Calu3 (cell line): ENCODE data around the gene PCP4L1. TPM values are rescaled to one million over a fixed set of nuclear protein-coding genes. Genes with fewer than 3 reads are reported as not detected.

ENCODE experiments used
- BruUV-seq: library from RNA; stranded (reverse); fragments of 400-500 nt; replicated peaks from 2 replicates; lab custom pipeline; 2021; lab: Mats Ljungman, UMichigan
- CTCF ChIA-PET: fragments of 300-600 bp; sonication (Branson Sonifier 250); formaldehyde crosslinking; loops from one replicate; lab custom pipeline; 2022; ENCODE audit warnings: antibody characterized with exemption; lab: Charles Lee
- DNase-seq: peaks from one replicate; pipeline ENCODE4 v3.0.0; 2022
- H3K27ac Mint-ChIP-seq: one replicate; pipeline ENCODE4 v1.8.0; 2022; ENCODE audit warnings: mixed read lengths; ENCODE audit not compliant: unreplicated experiment
- H3K27me3 Mint-ChIP-seq: one replicate; pipeline ENCODE4 v1.8.0; 2022; ENCODE audit warnings: mixed read lengths; ENCODE audit not compliant: unreplicated experiment
- H3K36me3 Mint-ChIP-seq: one replicate; pipeline ENCODE4 v1.8.0; 2022; ENCODE audit warnings: mild to moderate bottlenecking, moderate library complexity, mixed read lengths; ENCODE audit not compliant: insufficient read depth, unreplicated experiment
- H3K4me1 Mint-ChIP-seq: one replicate; pipeline ENCODE4 v1.8.0; 2022; ENCODE audit warnings: mild to moderate bottlenecking, low read depth, mixed read lengths; ENCODE audit not compliant: unreplicated experiment
- H3K4me3 Mint-ChIP-seq: one replicate; pipeline ENCODE4 v1.8.0; 2022; ENCODE audit warnings: mild to moderate bottlenecking, low read depth, moderate library complexity, mixed read lengths; ENCODE audit not compliant: unreplicated experiment
- H3K9me3 Mint-ChIP-seq: one replicate; pipeline ENCODE4 v1.8.0; 2022; ENCODE audit warnings: low read depth, mixed read lengths; ENCODE audit not compliant: unreplicated experiment
- CTCF ChIP-seq: fragments of 200-600 bp; IDR thresholded peaks from one replicate; pipeline ENCODE4 v1.8.0; 2022; ENCODE audit warnings: antibody characterized with exemption; ENCODE audit not compliant: unreplicated experiment
- intact Hi-C: fragments of 100-400 bp; cut with micrococcal nuclease; formaldehyde crosslinking; loops from one replicate; pipeline ENCODE4 v1.10.0; 2022; ENCODE audit not compliant: unreplicated experiment
- total RNA-seq: library from RNA; stranded (reverse); gene quantifications from 2 replicates; pipeline ENCODE4 v1.2.3, GENCODE V29; 2022

Gene PCP4L1
- total RNA-seq, 1 experiment from 2014 or later: not detected

- intact Hi-C loops: no loop called here
- no peak for TF ChIP-seq CTCF
- CTCF ChIA-PET: interaction anchor here (0.7 to 1.0 kb wide), 2 partner anchors 15 to 157 kb away, joined by 5 to 6 read pairs; partner anchors contain the start of gene NDUFS2
- Mint-ChIP-seq H3K27me3 (peaks cover 32% of the 10 kb centered on the region), H3K4me3 (no peak overlapping the region), H3K27ac (no peak overlapping the region), H3K4me1 (peaks cover 9% of the 10 kb centered on the region), H3K9me3 (no peaks in the 10 kb centered on the region), H3K36me3 (peaks cover 32% of the 10 kb centered on the region)
- BruUV-seq: no TSS peak
- DNase-seq: no peak
Measured at GRCh38 chr1:161216945-161217712, 41.4 kb upstream of the PCP4L1 start.

GRCh38 chr1:161217831-161218230, 40.7 kb upstream of the PCP4L1 start:
- Mint-ChIP-seq H3K27me3 (peaks cover 39% of the 10 kb centered on the region), H3K36me3 (peaks cover 26% of the 10 kb centered on the region), H3K4me3 (no peak overlapping the region), H3K4me1 (peaks cover 9% of the 10 kb centered on the region), H3K9me3 (no peaks in the 10 kb centered on the region), H3K27ac (no peak overlapping the region)
- BruUV-seq: no TSS peak
- no peak for DNase-seq
- CTCF ChIA-PET: no interaction called here
- intact Hi-C loops: no loop called here
- no peak for TF ChIP-seq CTCF

- no peak for TF ChIP-seq CTCF
- Mint-ChIP-seq H3K4me3 (no peak overlapping the region), H3K36me3 (peaks cover 20% of the 10 kb centered on the region), H3K27me3 (peaks cover 43% of the 10 kb centered on the region), H3K27ac (no peak overlapping the region), H3K9me3 (no peaks in the 10 kb centered on the region), H3K4me1 (peaks cover 10% of the 10 kb centered on the region)
- no peak for DNase-seq
- BruUV-seq: no TSS peak
- intact Hi-C loops: no loop called here
- CTCF ChIA-PET: no interaction called here
Measured at GRCh38 chr1:161218301-161219077, 40.1 kb upstream of the PCP4L1 start.

GRCh38 chr1:161219078-161219892, 39.3 kb upstream of the PCP4L1 start:
- no TSS peak for BruUV-seq
- H3K4me3 Mint-ChIP-seq: no peak overlapping the region
- peaks cover 18% of the 10 kb centered on the region for H3K4me1 Mint-ChIP-seq
- no peak for TF ChIP-seq CTCF
- CTCF ChIA-PET: no interaction called here
- no peak for DNase-seq
- H3K27me3 Mint-ChIP-seq: peaks cover 51% of the 10 kb centered on the region
- no peaks in the 10 kb centered on the region for H3K9me3 Mint-ChIP-seq
- intact Hi-C loops: no loop called here
- peaks cover 16% of the 10 kb centered on the region for H3K36me3 Mint-ChIP-seq
- no peak overlapping the region for H3K27ac Mint-ChIP-seq
